ENCODE measurements around the gene BAZ1B. TPM values are rescaled to one million over a fixed set of nuclear protein-coding genes. Genes with fewer than 3 reads are reported as not detected.

Gene BAZ1B
- total RNA-seq, 1 experiment from 2014 or later, result 66.3 TPM

DNA sequence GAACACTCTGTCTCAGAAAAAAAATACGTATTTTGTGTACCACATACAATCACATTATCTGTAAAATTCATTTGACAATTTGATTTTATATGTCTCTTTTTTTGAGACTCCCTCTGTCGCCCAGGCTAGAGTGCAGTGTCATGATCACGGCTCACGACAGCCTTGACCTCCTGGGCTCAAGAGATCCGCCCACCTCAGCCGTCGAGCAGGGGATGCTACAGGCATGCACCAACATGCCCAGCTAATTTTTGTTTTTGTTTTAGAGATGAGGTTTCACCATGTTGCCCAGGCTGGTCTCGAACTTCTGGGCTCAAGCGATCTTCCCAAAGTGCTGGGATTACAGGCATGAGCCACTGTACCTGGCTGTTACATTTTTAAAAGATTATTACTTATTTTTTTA, 11.6 kb upstream of the BAZ1B start (continued):
- TF ChIP-seq, protein P1, sequence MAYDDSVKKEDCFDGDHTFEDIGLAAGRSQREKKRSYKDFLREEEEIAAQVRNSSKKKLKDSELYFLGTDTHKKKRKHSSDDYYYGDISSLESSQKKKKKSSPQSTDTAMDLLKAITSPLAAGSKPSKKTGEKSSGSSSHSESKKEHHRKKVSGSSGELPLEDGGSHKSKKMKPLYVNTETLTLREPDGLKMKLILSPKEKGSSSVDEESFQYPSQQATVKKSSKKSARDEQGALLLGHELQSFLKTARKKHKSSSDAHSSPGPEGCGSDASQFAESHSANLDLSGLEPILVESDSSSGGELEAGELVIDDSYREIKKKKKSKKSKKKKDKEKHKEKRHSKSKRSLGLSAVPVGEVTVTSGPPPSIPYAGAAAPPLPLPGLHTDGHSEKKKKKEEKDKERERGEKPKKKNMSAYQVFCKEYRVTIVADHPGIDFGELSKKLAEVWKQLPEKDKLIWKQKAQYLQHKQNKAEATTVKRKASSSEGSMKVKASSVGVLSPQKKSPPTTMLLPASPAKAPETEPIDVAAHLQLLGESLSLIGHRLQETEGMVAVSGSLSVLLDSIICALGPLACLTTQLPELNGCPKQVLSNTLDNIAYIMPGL (CRISPR knock-in tag; IDR thresholded peaks at IDR 0.05), result no peak
- TF ChIP-seq TEAD1 (CRISPR knock-in tag; IDR thresholded peaks at IDR 0.05), result no peak
- TF ChIP-seq FOXK1 (CRISPR knock-in tag; IDR thresholded peaks at IDR 0.05), result no peak
- TF ChIP-seq, protein P2, sequence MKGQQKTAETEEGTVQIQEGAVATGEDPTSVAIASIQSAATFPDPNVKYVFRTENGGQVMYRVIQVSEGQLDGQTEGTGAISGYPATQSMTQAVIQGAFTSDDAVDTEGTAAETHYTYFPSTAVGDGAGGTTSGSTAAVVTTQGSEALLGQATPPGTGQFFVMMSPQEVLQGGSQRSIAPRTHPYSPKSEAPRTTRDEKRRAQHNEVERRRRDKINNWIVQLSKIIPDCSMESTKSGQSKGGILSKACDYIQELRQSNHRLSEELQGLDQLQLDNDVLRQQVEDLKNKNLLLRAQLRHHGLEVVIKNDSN (CRISPR knock-in tag; IDR thresholded peaks at IDR 0.05), result no peak
- no peak for TF ChIP-seq ZBTB21 (CRISPR knock-in tag; IDR thresholded peaks at IDR 0.05; ENCODE audit: borderline replicate concordance)
- no peak for TF ChIP-seq TP53 (CRISPR knock-in tag; IDR thresholded peaks at IDR 0.05)

DNA sequence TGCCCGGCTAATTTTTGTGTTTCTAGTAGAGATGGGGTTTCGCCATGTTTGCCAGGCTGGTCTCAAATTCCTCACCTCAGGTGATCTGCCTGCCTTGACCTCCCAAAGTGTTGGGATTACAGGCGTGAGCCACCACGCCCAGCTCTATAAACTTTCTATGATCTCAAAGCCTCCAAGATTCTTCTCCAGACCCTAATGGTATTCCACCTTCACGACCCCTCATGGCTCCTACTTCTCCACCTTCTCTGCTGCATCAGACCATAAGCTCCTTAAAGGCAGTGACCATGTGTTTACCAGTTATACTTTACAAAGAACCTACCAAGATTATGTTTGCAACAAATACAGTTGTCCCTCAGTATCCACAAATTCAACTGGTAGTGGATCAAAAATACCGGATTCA, 10.1 kb upstream of the BAZ1B start:
- DNase-seq (ENCODE audit: low spot score) (no peak), ATAC-seq (no peak)
- no peak overlapping the region for H3K4me3 Mint-ChIP-seq
- H3K9me3 Mint-ChIP-seq, result no peaks in the 10 kb centered on the region
- POLR2A ChIA-PET, result no interaction called here
- no peaks in the 10 kb centered on the region for H3K27me3 Mint-ChIP-seq (ENCODE audit: low read depth)
- CTCF ChIA-PET, result no interaction called here
- no peak overlapping the region for H3K27ac Mint-ChIP-seq
- H3K36me3 Mint-ChIP-seq, result peaks cover 7% of the 10 kb centered on the region
- peaks cover 5% of the 10 kb centered on the region for H3K4me1 Mint-ChIP-seq
- TF ChIP-seq, protein P3, sequence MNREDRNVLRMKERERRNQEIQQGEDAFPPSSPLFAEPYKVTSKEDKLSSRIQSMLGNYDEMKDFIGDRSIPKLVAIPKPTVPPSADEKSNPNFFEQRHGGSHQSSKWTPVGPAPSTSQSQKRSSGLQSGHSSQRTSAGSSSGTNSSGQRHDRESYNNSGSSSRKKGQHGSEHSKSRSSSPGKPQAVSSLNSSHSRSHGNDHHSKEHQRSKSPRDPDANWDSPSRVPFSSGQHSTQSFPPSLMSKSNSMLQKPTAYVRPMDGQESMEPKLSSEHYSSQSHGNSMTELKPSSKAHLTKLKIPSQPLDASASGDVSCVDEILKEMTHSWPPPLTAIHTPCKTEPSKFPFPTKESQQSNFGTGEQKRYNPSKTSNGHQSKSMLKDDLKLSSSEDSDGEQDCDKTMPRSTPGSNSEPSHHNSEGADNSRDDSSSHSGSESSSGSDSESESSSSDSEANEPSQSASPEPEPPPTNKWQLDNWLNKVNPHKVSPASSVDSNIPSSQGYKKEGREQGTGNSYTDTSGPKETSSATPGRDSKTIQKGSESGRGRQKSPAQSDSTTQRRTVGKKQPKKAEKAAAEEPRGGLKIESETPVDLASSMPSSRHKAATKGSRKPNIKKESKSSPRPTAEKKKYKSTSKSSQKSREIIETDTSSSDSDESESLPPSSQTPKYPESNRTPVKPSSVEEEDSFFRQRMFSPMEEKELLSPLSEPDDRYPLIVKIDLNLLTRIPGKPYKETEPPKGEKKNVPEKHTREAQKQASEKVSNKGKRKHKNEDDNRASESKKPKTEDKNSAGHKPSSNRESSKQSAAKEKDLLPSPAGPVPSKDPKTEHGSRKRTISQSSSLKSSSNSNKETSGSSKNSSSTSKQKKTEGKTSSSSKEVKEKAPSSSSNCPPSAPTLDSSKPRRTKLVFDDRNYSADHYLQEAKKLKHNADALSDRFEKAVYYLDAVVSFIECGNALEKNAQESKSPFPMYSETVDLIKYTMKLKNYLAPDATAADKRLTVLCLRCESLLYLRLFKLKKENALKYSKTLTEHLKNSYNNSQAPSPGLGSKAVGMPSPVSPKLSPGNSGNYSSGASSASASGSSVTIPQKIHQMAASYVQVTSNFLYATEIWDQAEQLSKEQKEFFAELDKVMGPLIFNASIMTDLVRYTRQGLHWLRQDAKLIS (CRISPR knock-in tag; IDR thresholded peaks at IDR 0.05; ENCODE audit: borderline replicate concordance), result no peak
- TF ChIP-seq, protein P4, sequence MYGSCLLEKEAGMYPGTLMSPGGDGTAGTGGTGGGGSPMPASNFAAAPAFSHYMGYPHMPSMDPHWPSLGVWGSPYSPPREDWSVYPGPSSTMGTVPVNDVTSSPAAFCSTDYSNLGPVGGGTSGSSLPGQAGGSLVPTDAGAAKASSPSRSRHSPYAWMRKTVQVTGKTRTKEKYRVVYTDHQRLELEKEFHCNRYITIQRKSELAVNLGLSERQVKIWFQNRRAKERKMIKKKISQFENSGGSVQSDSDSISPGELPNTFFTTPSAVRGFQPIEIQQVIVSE (CRISPR knock-in tag; IDR thresholded peaks at IDR 0.05; ENCODE audit: borderline replicate concordance), result no peak
- TF ChIP-seq ELF4 (CRISPR knock-in tag; IDR thresholded peaks at IDR 0.05; ENCODE audit: low read depth) (no peak), ZNF671 (CRISPR knock-in tag; IDR thresholded peaks at IDR 0.05) (no peak), ZNF317 (CRISPR knock-in tag; IDR thresholded peaks at IDR 0.05; ENCODE audit: borderline replicate concordance, low read depth) (no peak), NR1H2 (CRISPR knock-in tag; IDR thresholded peaks at IDR 0.05) (no peak), ESRRA (CRISPR knock-in tag; IDR thresholded peaks at IDR 0.05; ENCODE audit: borderline replicate concordance) (no peak)
- TF ChIP-seq, protein P2 (CRISPR knock-in tag; IDR thresholded peaks at IDR 0.05), result no peak
- TF ChIP-seq, protein P5, sequence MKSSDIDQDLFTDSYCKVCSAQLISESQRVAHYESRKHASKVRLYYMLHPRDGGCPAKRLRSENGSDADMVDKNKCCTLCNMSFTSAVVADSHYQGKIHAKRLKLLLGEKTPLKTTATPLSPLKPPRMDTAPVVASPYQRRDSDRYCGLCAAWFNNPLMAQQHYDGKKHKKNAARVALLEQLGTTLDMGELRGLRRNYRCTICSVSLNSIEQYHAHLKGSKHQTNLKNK (CRISPR knock-in tag; IDR thresholded peaks at IDR 0.05), result no peak

DNA sequence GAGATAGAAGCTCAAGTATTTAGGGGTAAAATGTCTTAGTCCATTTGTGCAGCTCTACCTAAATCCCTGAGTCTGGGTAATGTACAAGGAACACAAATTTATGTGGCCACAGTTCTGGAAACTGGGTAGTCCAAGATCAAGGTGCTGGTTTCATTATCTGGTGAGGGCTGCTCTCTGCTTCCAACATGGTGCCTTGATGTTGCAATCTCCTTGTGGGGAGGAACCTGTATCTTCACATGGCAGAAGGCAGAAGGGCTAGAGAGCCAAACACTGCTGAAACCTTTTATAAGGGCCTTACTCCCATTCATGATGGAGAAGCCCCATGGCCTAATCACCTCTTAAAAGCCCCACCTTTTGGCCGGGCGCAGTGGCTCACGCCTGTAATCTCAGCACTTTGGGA, 8.7 kb upstream of the BAZ1B start:
- ATAC-seq, result no peak
- TF ChIP-seq, protein P3 (CRISPR knock-in tag; IDR thresholded peaks at IDR 0.05; ENCODE audit: borderline replicate concordance), result no peak
- TF ChIP-seq, protein P1 (CRISPR knock-in tag; IDR thresholded peaks at IDR 0.05), result no peak
- TF ChIP-seq, protein P6, sequence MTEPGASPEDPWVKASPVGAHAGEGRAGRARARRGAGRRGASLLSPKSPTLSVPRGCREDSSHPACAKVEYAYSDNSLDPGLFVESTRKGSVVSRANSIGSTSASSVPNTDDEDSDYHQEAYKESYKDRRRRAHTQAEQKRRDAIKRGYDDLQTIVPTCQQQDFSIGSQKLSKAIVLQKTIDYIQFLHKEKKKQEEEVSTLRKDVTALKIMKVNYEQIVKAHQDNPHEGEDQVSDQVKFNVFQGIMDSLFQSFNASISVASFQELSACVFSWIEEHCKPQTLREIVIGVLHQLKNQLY (CRISPR knock-in tag; IDR thresholded peaks at IDR 0.05), result no peak

More for the DNA sequence above, 8.7 kb upstream of the BAZ1B start:
- DNase-seq (ENCODE audit: low spot score), result no peak
- peaks cover 10% of the 10 kb centered on the region for H3K4me1 Mint-ChIP-seq
- no peaks in the 10 kb centered on the region for H3K9me3 Mint-ChIP-seq
- CTCF ChIA-PET, result interaction anchor here (0.7 kb wide), 1 partner anchor 456 kb away, joined by 3 read pairs; no protein-coding TSS in a partner anchor
- H3K27ac Mint-ChIP-seq, result no peak overlapping the region
- H3K36me3 Mint-ChIP-seq, result 0 out of 2 replicates have a peak, but pooled peaks cover 3% of the 10 kb centered on the region
- no peaks in the 10 kb centered on the region for H3K27me3 Mint-ChIP-seq (ENCODE audit: low read depth)
- POLR2A ChIA-PET, result no interaction called here
- H3K4me3 Mint-ChIP-seq, result no peak overlapping the region

Data from WTC11 (cell line).